GM19023 (cell line): Measurements from ENCODE around the gene RCSD1.
A peak's percentile ranks its signal among the peaks of the same experiment; 100 is the strongest.

Experiments
- ATAC-seq: cut with Tn5 transposase; IDR thresholded peaks from one replicate; pipeline ENCODE4 v1.9.1; 2021; ENCODE audit warnings: mild to moderate bottlenecking, moderate library complexity; ENCODE audit not compliant: unreplicated experiment

RCSD1 gene

DNA sequence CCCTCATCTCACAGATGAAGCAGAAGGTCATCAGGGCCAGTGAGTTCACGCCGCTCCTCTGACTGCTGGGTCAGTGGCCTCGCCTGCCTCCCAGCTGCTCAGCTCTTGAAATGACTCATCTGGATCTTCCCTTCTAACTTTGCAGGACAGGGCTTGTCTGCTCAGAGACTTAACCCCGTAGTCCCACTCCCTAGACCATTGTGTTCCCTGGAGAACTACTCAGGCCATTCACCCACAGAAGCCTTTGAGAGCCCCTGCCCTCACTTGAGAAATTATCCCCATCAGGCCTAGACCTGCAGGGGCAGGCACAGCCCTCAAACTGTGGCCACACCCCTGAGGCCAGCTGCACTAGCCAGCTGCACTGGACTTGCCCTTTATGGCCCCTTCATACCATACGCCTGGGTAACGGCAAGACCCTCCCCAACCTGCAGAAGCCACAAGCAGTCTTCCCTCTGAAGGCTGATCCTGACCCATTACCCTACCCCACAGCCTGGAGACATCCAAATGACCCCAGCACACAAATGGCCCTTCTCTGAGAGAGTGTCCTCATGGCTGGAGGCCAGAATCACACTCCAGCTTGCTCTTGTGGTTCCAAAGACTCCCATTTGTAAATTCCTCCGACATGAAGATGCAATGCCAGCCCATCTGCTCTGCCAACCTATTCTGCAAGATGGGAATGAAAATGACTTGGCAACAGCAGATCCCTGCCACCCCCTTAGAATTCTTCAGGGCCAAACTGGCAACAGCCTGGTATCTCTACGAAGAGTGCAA, 33.2 kb downstream of the RCSD1 start:
- peak; percentile 82 for ATAC-seq

GRCh38 chr1:167665469-167665868, 35.4 kb downstream of the RCSD1 start:
- ATAC-seq = no peak

- no peak for ATAC-seq
Measured at GRCh38 chr1:167666416-167666815, 36.4 kb downstream of the RCSD1 start.

- ATAC-seq = no peak
Measured at GRCh38 chr1:167667536-167667935, 37.5 kb downstream of the RCSD1 start.

- ATAC-seq = peak; percentile 66
Measured at GRCh38 chr1:167668108-167668507, 38.1 kb downstream of the RCSD1 start.

DNA sequence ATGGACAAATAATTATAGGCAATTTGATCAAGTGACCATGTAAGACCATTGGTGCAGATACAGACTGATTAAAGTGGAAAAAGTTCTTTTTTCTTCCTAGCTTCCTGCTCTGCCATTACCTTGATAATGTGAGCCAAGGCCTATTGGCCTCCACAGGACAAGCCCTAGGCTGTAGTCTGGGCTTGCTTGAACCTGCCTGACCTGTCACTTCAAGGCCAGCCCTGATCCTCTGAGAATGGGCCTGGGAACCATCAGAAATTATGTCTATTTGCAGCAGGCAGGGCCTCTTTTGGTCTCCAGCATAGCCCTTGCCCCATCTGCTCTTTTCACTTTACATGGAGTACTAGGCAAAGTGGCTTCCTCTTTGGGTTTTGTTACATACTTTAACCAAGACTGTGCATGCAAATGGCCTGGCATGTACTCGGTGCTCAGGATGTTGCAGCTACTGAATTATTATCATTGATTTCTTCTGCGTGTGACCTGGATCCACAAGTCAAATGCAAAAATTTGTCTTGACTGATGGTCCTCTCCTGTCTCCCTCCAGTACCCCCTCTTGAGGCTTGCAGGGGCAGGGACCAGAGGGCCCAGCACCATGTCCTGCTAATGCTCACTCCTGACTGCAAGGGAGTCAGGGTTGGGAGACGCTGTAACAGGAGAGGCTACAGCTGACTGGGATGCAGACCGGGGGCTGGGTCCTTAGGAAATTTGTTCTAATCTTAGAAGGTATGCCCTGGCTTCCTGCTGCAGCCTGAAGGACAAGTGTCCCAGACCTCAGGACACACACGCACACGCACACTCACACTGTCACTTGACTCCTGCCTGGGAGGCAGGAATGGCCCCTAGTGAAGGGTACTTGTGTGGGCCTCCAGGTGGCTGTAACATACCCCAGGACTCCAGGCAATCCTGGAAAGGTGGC, 39.4 kb downstream of the RCSD1 start:
- peak; percentile 63 for ATAC-seq

GRCh38 chr1:167670563-167670962, 40.5 kb downstream of the RCSD1 start:
- ATAC-seq = no peak

DNA sequence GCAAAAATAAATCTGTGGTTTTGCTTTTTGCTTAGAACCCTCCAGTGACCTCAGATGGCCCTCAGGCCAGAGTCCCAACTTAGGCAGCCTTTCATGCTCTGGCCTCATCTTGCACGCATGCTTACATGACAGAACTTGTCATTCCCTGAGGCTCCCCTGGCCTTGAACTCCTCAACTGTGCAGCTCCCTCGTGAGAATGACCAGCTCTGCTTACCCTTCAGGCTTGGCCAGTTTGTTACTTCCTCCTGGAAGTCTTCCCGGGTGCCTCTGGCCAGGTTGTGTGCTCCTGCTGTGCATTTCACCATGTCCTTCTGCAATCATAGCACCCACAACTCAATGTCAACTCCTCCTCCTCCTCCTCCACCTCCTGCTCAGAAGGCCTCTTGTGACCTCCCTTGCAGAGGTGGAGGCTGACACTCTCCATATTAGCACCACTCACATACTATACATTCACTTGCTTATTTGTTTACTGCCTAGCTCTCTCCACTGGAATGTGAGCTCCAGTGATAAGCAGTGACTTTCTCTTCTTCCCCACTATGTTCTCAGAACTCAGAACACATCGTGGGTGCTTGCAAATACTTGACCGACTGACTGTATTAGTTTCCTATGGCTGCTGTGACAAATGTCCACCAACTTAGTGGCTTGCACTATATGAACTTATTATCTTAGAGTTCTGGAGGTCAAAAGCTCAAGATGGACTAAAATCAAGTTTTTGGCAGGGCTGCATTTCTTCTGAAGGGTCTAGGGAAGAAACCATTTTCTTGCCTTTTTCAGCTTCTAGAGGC, 41.9 kb downstream of the RCSD1 start:
- ATAC-seq = no peak

DNA sequence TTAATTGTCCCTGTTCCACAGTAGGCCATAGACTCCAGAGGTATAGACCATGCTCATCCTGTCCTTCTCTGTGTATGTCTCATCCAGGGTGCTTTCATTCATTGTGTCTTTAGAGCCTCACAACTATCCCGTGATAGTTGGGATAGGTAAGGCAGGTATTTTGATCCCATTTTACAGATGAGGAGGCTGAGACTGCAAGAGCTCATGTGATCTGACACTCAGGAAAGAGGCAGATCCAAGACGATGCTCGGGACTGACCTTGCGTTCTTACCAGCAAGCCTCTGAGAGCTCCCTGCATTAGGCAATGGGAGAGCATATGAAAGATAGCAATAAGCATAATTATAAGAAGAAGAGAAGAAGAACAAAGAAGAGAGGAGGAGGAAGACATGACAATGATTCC, 42.8 kb downstream of the RCSD1 start:
- ATAC-seq = no peak

DNA sequence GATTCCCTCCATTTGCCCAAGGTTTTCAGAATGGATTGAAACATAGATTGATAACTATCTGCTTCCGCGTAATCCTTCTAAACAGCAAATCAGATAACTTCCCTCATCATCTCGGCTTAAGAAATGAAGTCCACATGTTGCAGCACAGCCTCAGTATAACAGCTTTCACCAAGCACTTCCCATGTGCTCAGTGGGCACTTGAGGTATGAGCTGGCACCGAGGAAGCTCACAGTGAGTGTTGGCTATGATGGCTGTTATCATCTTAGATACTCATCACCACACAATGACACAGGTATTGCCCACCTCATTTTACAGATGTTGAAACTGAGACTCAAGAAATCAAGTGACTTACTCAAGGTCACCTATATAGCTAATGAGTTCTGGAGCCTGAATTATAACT, 43.2 kb downstream of the RCSD1 start:
- no peak for ATAC-seq

GRCh38 chr1:167674156-167674555, 44.1 kb downstream of the RCSD1 start:
- no peak for ATAC-seq

- ATAC-seq = no peak
Measured at GRCh38 chr1:167675440-167675839, 45.4 kb downstream of the RCSD1 start.

DNA sequence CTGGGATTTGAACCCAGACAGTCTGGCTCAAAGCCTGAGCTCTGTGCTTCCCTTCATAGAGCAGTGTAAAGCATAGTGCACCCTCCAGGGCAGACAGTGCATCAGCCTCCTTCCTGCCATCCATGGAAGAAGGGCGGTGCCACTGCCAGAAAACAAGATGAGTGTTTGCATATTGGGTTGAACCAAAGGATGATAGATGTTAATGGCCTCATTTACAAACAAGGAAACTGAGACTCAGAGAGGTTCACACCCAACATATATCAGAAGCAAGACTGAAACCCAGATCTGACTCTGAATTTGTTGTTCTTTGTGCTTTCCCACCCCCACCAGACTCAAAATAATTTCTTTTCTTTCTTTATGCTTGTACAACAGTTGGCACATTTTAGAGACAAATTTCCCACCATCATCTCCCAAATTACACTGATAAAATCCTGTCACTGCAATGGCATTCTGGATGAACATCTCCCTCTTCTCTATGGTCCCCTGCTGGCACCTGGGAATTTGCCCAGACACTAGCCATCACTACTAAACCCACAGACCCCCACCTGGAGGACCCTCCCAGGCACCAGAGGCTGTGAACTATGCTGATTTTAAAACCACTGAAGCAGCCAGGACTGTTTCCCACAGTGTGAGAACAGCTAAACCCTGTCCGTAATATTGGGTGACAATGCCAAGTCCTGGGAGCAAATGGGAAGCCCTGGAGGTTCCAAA, 46.3 kb downstream of the RCSD1 start:
- peak; percentile 44 for ATAC-seq

DNA sequence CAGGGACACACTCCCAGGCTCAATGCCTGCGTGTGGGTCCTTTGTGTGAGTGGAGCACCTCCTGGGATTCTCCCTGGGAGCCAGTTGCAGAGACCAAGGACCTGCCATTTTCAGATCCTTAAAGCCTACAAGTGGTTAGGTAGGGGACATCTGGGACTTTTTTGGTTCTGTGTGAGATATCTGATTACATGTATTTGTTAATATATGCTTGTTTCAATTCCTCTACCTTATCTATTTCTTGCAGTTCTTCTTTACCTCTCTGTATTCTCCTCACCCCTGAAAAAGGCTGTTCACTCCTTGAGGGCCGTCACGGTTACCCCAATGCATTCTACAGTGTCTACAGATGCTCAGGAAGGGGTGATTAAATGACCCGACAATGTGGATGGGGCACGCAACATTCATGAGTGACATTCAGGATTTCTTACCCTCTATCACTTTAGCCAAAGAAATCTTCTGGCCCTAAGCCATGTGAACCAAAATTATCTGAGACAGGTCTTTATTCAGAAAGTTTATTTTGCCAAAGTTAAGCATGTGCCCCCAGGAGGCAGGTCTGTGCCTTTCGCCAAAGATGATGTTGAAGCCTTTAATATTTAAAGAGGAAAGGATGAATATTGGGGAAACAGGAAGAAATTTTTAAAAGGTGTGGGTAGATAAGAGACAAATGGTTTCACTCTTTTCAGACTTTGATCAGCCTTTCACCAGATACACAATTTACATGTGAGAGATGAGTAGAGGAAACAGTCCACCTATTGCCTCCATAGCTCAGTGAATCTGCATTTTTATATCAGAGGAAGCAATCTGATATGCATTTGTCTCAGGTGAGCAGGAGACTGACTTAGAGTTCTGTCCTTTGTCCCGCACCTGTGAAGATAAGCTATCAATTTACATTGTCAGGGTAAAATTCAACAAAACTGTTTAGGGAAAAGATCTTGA, 47.1 kb downstream of the RCSD1 start:
- no peak for ATAC-seq

DNA sequence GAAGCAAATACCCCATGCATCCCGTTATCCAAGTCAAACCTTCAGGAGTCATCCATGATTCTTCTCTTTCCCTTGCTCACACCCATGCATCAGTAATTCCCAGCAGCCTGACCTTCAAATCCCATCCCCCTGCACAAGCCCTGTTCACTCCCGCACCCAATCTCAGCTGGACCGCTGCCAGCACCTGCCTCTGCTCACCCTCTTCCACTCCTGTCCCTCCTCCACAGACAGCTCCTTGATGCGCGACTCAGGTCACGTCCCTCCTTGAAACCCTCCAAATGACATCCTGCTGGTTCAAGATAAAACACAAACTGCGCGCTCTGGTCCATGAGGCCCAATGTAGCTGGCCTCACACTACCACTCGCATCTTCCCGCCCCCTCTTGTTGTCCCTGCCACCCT, 48.4 kb downstream of the RCSD1 start:
- ATAC-seq = no peak

GRCh38 chr1:167678838-167679237, 48.8 kb downstream of the RCSD1 start:
- ATAC-seq = no peak

DNA sequence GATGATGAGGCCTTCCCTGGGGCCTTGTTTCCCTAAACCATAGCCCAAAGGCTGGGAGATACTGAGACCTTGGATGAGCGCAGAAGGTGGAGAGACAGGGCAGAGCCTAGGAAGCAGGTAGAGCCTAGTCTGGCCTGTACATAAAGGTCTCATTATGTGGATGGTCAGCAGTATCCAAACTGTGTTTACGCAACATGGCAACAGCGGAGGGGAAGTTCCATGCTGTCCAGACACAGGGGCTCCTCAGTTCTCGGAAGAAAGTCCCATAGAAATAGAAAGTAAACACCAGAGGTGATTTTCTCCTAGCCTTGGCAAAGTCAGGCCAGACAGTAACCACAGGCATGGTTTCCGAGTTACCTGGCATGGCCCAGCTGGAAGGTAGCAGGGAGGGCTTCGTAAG, 49.7 kb downstream of the RCSD1 start:
- ATAC-seq = no peak

DNA sequence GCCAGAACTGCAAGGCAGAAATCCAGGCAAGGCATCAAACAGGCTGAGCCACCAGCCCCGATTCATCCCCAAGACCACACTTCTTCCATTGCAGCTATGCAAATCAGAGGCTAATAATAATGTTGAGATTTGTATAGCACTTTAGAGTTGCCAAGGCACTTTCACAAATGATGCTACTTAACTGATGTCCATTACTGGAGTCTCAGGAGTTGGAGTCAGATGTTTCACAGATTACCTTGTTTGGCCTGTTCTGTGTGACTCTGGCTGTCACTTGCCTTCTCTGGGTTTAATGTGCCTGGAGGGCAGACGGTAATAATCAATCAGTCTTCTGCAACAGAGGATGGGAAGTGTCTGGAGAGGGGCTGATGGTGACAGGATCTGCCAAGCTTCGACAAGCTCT, 51.0 kb downstream of the RCSD1 start:
- no peak for ATAC-seq

GRCh38 chr1:167681451-167682098, 51.5 kb downstream of the RCSD1 start:
- no peak for ATAC-seq
